Measurements from ENCODE around the gene PARP12. TPM values are rescaled to one million over a fixed set of nuclear protein-coding genes. Genes with fewer than 3 reads are reported as not detected.

PARP12 gene
- total and polyA plus RNA-seq, 4 donors = 30.0 to 56.8 (median 47.6) TPM

DNA sequence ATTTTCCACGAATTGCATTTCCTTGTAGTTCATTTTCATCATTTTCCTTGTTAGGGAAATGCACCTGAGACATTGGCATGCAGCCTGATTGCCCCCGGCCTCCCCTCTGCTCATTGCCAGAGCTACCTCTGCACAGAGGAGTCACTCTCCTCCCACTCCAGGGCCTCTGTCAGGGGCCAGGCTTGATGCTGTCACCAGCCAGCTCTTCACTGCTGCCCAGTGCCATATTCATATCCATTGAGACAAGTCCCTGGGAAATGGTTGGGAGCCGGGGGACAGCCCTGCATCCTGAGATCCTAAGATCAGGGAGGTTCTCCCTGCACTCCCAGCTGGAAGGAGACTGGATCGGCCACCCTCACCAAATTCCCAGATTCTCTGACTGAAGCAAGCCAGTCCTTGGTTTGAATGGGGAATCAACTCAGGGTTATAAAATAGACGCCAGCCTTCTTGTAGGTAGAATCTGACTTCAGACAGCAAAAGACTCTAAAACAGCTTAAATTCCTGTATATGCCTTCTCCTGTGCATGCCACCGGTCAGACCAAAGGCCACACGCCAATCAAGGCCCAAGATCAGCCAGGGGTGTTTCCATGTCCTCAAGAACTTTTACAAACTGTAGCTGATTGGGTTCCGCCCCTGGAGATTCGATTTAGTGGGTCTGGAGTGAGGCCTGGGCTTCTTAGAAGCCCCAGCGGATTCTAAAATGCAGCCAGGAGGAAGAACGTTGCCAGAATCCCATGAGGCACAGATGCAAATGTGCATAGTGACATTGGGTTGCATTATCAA lies 86.5 kb downstream of the PARP12 start:
- no peak overlapping the region for H3K9ac ChIP-seq (ENCODE audit: insufficient read depth in 1 of 2, low read length in 2 of 2)
- no peaks in the 10 kb centered on the region for H3K27me3 ChIP-seq (ENCODE audit: control insufficient read depth in 3 of 3, insufficient read depth in 3 of 3, low read length in 2 of 3)
- H3K9me3 ChIP-seq (ENCODE audit: control insufficient read depth in 4 of 4, insufficient read depth in 3 of 4, low read length in 3 of 4) = peaks cover 0 to 1% (median 0%) of the 10 kb centered on the region in 4 donors
- 92 to 95% methylated on average over 11 of the region's 11 CpGs for WGBS, 2 donors
- peaks cover 0 to 27% (median 4%) of the 10 kb centered on the region in 5 donors for H3K4me1 ChIP-seq (ENCODE audit: control insufficient read depth in 5 of 5, insufficient read depth in 5 of 5, low read length in 5 of 5)
- no peak overlapping the region for H3K27ac ChIP-seq (ENCODE audit: low read depth in 1 of 2, low read length in 1 of 2)
- no peak for TF ChIP-seq CTCF (IDR thresholded peaks at IDR 0.05; ENCODE audit: control extremely low read depth, extremely low read depth)
- no peak overlapping the region for H3K4me3 ChIP-seq
- ATAC-seq (ENCODE audit: insufficient read depth, low FRiP score) (no peak), DNase-seq (no peak)
- H3K36me3 ChIP-seq (ENCODE audit: control insufficient read depth in 4 of 4, insufficient read depth in 4 of 4, low read length in 4 of 4) = no peaks in the 10 kb centered on the region

DNA sequence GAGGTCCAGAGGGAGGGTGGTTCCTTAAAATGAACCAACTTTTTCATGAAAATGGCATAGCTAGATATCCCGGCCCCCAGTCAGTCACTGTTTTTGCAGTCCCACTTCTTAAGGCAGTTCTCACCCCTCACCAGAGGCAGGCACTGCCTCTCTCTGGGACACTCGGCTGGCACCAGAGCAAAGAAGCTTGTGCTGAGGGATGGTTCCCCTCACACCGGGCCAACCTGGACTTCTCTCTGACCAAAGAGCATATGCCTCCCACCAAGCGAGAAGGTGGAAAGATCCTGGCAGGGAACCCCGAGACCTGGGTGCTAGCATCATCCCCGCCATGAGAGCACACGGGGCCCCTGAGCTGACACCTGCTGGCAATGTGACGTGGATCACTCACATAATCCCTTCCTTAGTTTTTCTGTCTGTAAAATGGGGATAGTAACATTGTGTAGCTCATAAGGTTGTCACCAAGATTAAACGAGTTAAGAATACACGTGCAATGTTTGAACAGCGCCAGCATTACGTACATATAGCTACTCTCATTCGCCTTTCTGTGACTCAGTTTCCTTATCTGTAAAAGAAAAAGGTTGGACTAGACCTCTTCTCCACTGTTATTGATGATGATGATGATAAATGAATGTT lies 88.5 kb downstream of the PARP12 start:
- H3K4me1 ChIP-seq (ENCODE audit: control insufficient read depth in 5 of 5, insufficient read depth in 5 of 5, low read length in 5 of 5) = peaks cover 0 to 23% (median 4%) of the 10 kb centered on the region in 5 donors
- no peak for DNase-seq
- H3K9ac ChIP-seq (ENCODE audit: insufficient read depth in 1 of 2, low read length in 2 of 2) = no peak overlapping the region
- peaks cover 0 to 3% (median 0%) of the 10 kb centered on the region in 4 donors for H3K36me3 ChIP-seq (ENCODE audit: control insufficient read depth in 4 of 4, insufficient read depth in 4 of 4, low read length in 4 of 4)
- no peak overlapping the region for H3K4me3 ChIP-seq
- H3K27ac ChIP-seq (ENCODE audit: low read depth in 1 of 2, low read length in 1 of 2) = no peak overlapping the region
- WGBS, 2 donors = 93% methylated on average over 13 of the region's 13 CpGs
- no peak for TF ChIP-seq CTCF (IDR thresholded peaks at IDR 0.05; ENCODE audit: control extremely low read depth, extremely low read depth)
- H3K9me3 ChIP-seq (ENCODE audit: control insufficient read depth in 4 of 4, insufficient read depth in 3 of 4, low read length in 3 of 4) = peaks cover 0 to 1% (median 0%) of the 10 kb centered on the region in 4 donors
- ATAC-seq (ENCODE audit: insufficient read depth, low FRiP score) = no peak
- H3K27me3 ChIP-seq (ENCODE audit: control insufficient read depth in 3 of 3, insufficient read depth in 3 of 3, low read length in 2 of 3) = no peaks in the 10 kb centered on the region

Small RNAs within 50 kb of the gene (small RNA-seq; reads per million reads assigned to genes)
- not detected for gene RF00019 (ENCODE audit: low replicate concordance)

Other genes starting within 250 kb of the PARP12 start
- 10 to 100 TPM; 24.0 to 86.3 TPM for gene TBXAS1, start 233.7 kb downstream of the PARP12 start, total RNA-seq
- 100 to 1,000 TPM in 1 of 2 donors, 10 to 100 TPM in 1; 19.6 to 126 TPM for gene TBXAS1, start 233.7 kb downstream of the PARP12 start, polyA plus RNA-seq
- 10 to 100 TPM; 14.0 to 30.7 TPM for gene KDM7A, start 114.0 kb upstream of the PARP12 start, total RNA-seq
- 1 to 10 TPM; 3.1 to 9.1 TPM for gene KDM7A, start 114.0 kb upstream of the PARP12 start, polyA plus RNA-seq

Measured in lung (tissue), 13 donors.